A673 (cell line): ENCODE results near the gene STX8.

Experiments used
- EZH2 ChIP-seq: fragments of 200-600 bp; sonication (generic); IDR thresholded peaks from 2 replicates; pipeline ENCODE4 v1.6.1; 2017; ENCODE audit warnings: borderline replicate concordance, low read depth, mild to moderate bottlenecking, mixed read lengths, antibody characterized with exemption, low read length; ENCODE audit not compliant: poor library complexity, severe bottlenecking
- TF ChIP-seq, protein P1 (sequence below): fragments of 300-800, 200-600 bp; sonication (generic); conservative IDR thresholded peaks from 2 replicates; pipeline ENCODE4 v1.5.1; 2017; ENCODE audit warnings: low read depth, mild to moderate bottlenecking, antibody characterized with exemption, low read length, moderate library complexity, mixed read lengths

DNA sequence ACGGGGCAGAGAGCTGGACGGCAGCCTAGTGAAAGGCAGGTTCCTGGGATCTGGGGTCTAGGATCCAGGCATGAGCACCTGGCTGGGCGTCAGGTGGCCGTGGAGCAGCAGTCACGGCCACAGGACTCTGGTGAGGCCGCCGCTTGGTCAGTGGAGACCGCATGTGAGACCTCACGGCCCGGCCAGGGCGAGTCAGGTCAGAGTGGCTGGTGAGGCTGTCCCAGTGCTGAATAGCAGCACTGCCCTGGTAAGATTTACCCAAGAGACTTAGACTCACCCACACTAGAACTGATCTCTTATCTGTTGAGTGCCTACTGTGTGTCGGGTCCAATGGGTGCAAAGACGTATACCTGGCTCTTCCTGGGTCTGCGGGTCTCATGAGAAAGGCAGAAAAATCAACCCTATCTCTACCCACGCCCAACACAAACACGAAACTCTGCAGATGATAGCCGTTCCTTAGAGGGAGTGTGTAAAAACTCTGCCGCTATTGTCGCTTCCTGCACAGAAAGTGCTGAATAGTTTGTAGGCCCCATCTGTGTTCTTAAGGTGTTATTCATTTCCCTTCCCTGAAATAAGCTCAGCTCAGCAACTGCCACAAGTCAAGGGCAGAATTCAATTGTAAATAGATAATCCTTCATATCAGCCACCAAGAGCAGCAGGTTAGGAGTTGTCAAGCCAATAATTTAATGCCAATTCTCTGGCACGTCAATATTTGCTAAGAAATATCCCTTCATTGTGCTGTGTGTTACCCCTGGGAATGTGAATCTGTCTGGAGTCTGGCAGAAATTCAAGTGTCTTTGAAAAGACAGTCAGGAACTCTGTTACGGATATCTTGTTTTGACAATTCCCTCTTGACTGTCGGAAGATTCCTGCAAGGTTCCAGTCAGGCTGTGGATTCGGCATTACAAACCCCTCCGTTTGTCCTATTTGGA lies 314.3 kb downstream of the STX8 start:
- TF ChIP-seq EZH2, result no peak
- TF ChIP-seq, protein P1, sequence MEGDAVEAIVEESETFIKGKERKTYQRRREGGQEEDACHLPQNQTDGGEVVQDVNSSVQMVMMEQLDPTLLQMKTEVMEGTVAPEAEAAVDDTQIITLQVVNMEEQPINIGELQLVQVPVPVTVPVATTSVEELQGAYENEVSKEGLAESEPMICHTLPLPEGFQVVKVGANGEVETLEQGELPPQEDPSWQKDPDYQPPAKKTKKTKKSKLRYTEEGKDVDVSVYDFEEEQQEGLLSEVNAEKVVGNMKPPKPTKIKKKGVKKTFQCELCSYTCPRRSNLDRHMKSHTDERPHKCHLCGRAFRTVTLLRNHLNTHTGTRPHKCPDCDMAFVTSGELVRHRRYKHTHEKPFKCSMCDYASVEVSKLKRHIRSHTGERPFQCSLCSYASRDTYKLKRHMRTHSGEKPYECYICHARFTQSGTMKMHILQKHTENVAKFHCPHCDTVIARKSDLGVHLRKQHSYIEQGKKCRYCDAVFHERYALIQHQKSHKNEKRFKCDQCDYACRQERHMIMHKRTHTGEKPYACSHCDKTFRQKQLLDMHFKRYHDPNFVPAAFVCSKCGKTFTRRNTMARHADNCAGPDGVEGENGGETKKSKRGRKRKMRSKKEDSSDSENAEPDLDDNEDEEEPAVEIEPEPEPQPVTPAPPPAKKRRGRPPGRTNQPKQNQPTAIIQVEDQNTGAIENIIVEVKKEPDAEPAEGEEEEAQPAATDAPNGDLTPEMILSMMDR, result no peak
